ENCODE results near the gene IGF2BP2.
"Not testable (repeated sequence)": the region's sequence is repeated elsewhere in the genome, so short reads cannot be mapped to it uniquely, and the experiment has no call there.

IGF2BP2 gene

DNA sequence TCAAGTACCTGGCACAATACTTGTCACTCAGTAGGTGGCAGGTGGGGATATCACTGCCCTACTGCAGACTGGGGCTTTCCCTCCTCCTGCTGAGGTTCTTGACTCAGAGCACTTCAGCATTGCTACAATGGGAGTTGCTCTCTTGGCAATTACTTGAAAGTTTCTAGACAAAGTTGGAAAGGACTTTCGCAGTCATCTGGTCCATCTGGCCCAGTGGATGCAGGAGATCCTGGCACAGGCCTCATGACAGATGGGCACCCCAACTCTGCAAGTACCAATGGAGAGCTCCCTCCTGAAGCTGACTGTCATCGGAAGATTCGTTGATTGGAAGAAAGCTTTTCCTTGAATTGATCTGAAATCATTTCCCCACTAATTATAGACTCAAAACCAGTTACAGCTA, 19.2 kb upstream of the IGF2BP2 start:
- TF ChIP-seq, protein P1, sequence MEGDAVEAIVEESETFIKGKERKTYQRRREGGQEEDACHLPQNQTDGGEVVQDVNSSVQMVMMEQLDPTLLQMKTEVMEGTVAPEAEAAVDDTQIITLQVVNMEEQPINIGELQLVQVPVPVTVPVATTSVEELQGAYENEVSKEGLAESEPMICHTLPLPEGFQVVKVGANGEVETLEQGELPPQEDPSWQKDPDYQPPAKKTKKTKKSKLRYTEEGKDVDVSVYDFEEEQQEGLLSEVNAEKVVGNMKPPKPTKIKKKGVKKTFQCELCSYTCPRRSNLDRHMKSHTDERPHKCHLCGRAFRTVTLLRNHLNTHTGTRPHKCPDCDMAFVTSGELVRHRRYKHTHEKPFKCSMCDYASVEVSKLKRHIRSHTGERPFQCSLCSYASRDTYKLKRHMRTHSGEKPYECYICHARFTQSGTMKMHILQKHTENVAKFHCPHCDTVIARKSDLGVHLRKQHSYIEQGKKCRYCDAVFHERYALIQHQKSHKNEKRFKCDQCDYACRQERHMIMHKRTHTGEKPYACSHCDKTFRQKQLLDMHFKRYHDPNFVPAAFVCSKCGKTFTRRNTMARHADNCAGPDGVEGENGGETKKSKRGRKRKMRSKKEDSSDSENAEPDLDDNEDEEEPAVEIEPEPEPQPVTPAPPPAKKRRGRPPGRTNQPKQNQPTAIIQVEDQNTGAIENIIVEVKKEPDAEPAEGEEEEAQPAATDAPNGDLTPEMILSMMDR (IDR thresholded peaks at IDR 0.05; ENCODE audit: low read depth, low read length) = no peak
- no peak for TF ChIP-seq MYC (IDR thresholded peaks at IDR 0.05; ENCODE audit: low read depth, low read length)
- TF ChIP-seq, protein P2, sequence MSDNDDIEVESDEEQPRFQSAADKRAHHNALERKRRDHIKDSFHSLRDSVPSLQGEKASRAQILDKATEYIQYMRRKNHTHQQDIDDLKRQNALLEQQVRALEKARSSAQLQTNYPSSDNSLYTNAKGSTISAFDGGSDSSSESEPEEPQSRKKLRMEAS (IDR thresholded peaks at IDR 0.05; ENCODE audit: low read depth, low read length) = no peak
- no peak for TF ChIP-seq POLR2A (IDR thresholded peaks at IDR 0.05; ENCODE audit: extremely low read depth, insufficient read length)
- no peak overlapping the region for H3K4me3 ChIP-seq (ENCODE audit: low read depth, low read length)
- no peak for DNase-seq (ENCODE audit: low read depth)

DNA sequence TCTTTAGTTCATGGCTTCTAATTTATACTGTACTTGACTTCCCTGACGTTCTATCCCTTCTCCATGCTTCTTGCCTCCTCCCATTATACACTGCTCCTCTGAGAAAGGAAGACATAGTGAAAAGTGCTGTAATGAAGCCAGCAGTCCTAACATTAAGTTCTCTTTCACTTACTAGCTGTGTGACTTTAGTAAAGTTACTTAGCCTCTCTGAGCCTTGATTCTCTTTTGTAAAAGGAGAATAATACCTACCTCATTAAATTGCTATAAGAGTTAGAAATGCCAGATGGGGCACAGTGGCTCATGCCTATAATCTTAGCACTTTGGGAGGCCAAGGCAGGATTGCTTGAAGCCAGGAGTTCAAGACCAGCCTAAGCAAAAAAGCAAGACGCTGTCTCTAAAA, 18.8 kb upstream of the IGF2BP2 start:
- no peak for DNase-seq (ENCODE audit: low read depth)
- TF ChIP-seq POLR2A (IDR thresholded peaks at IDR 0.05; ENCODE audit: extremely low read depth, insufficient read length) (no peak), MYC (IDR thresholded peaks at IDR 0.05; ENCODE audit: low read depth, low read length) (no peak)
- TF ChIP-seq, protein P1 (IDR thresholded peaks at IDR 0.05; ENCODE audit: low read depth, low read length) = no peak
- TF ChIP-seq, protein P2 (IDR thresholded peaks at IDR 0.05; ENCODE audit: low read depth, low read length) = no peak
- H3K4me3 ChIP-seq (ENCODE audit: low read depth, low read length) = no peak overlapping the region

DNA sequence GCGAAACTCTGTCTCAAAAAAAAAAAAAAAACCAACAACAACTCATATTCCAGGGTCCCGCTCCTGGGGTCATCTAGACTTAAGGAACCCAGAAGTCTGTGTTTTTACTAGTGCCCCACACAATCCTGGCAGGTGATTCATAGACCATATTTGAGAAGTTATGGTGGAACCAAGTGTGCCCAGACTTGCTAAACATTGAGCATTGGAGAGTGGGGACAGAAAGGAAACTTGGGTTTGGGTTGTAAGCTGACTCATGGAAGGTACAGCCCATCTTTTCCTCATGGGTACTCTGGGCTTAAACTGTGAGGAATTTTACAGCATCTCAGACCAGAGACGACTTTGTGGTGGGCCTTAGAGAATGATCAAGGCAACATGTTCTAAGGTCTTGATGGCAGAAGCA, 18.3 kb upstream of the IGF2BP2 start:
- DNase-seq (ENCODE audit: low read depth) = no peak
- no peak overlapping the region for H3K4me3 ChIP-seq (ENCODE audit: low read depth, low read length)
- TF ChIP-seq, protein P1 (IDR thresholded peaks at IDR 0.05; ENCODE audit: low read depth, low read length) = no peak
- TF ChIP-seq, protein P2 (IDR thresholded peaks at IDR 0.05; ENCODE audit: low read depth, low read length) = no peak
- no peak for TF ChIP-seq MYC (IDR thresholded peaks at IDR 0.05; ENCODE audit: low read depth, low read length)
- TF ChIP-seq POLR2A (IDR thresholded peaks at IDR 0.05; ENCODE audit: extremely low read depth, insufficient read length) = no peak

DNA sequence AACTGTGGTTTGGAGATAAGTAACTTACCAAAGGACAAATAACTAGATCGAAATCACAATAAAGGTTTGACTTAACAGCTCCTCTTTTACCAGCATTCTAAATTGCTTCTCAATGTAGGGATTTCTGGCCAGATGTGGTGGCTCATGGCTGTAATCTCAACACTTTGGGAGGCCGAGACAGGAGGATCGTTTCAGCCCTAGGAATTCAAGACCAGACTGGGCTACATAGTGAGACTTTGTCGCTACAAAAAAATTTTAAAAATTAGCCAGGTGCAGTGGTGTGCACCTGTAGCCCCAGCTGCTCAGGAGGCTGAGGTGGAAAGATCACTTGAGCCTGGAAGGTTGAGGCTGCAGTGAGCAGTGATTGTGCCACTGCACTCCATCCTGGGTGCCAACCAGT, 17.4 kb upstream of the IGF2BP2 start:
- DNase-seq (ENCODE audit: low read depth) = no peak
- TF ChIP-seq, protein P2 (IDR thresholded peaks at IDR 0.05; ENCODE audit: low read depth, low read length) = no peak
- TF ChIP-seq POLR2A (IDR thresholded peaks at IDR 0.05; ENCODE audit: extremely low read depth, insufficient read length) (no peak), MYC (IDR thresholded peaks at IDR 0.05; ENCODE audit: low read depth, low read length) (no peak)
- TF ChIP-seq, protein P1 (IDR thresholded peaks at IDR 0.05; ENCODE audit: low read depth, low read length) = no peak
- H3K4me3 ChIP-seq (ENCODE audit: low read depth, low read length) = no peak overlapping the region

DNA sequence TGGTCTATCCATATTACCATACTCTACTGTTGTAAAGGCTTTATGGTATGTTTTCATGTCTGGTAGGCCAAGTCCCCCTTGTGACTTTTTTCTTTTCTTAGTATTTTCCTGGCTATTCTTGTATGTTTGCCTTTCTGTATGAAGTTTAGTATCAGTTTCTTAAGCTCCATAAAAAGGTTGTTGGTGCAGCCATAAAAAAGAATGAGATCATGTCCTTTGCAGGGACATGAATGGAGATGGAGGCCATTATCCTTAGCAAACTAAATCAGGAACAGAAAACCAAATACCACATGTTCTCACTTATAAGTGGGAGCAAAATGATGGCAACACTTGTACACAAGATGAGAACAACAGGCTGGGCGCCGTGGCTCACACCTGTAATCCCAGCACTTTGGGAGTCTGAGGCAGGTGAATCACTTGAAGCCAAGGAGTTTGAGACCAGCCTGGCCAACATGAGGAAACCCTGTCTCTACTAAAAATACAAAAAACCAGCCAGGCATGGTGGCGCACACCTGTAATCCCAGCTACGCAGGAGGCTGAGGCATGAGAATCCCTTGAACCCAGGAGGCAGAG, 13.7 kb upstream of the IGF2BP2 start:
- DNase-seq (ENCODE audit: low read depth) = not testable (repeated sequence)

DNA sequence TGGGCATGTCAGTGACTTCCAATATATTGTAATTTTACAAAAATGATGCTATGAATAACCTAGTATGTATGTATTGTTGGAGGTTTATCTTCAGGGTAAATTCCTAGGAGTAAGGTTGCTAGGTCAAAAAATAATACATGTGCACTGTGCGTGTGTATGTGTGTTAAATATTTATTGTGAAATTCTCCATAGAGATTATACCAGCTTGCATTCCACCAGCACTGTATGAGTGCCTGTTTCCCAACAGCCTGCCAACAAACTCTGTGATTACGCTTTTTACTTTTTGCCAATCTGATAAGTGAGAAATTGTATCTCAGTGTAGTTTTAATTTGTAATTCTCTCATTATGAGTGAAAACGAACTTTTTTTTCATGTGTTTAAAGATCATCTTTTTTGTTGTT, 12.6 kb upstream of the IGF2BP2 start:
- no peak for TF ChIP-seq MYC (IDR thresholded peaks at IDR 0.05; ENCODE audit: low read depth, low read length)
- TF ChIP-seq, protein P1 (IDR thresholded peaks at IDR 0.05; ENCODE audit: low read depth, low read length) = no peak
- no peak for TF ChIP-seq POLR2A (IDR thresholded peaks at IDR 0.05; ENCODE audit: extremely low read depth, insufficient read length)
- TF ChIP-seq, protein P2 (IDR thresholded peaks at IDR 0.05; ENCODE audit: low read depth, low read length) = no peak
- DNase-seq (ENCODE audit: low read depth) = no peak
- no peak overlapping the region for H3K4me3 ChIP-seq (ENCODE audit: low read depth, low read length)

More for the DNA sequence above, 13.7 kb upstream of the IGF2BP2 start:
- H3K4me3 ChIP-seq (ENCODE audit: low read depth, low read length) = not testable (repeated sequence)
